ENCODE measurements around the gene ILRUN. TPM values are rescaled to one million over a fixed set of nuclear protein-coding genes. Genes with fewer than 3 reads are reported as not detected.

Gene ILRUN
- total and polyA plus RNA-seq, 9 of the 15 experiments (the other 6 are each of a cell fraction or from before 2014, with no cell fraction given) = 24.9 to 78.9 (median 53.4) TPM

GRCh38 chr6:34697904-34698559 is 1.5 kb upstream of the ILRUN start (continued):
- no peak for TF ChIP-seq ZBTB12 (CRISPR knock-in tag; IDR thresholded peaks at IDR 0.05)
- TF ChIP-seq DPF2 (IDR thresholded peaks at IDR 0.05) = peak; percentile 65
- TF ChIP-seq FOXK2 (conservative IDR thresholded peaks at IDR 0.05 in 1 of 2, IDR thresholded peaks at IDR 0.05 in 1 of 2; ENCODE audit: low read depth in 2 of 2) = no peak
- TF ChIP-seq RCOR1 (IDR thresholded peaks at IDR 0.05; ENCODE audit: borderline replicate concordance in 1 of 2, low read depth in 2 of 2, low read length in 2 of 2) = peak in 1 of 2 experiments; percentile 59; a peak in 1 of 4 replicates
- no peak for TF ChIP-seq POLR2A (conservative IDR thresholded peaks at IDR 0.05)
- TF ChIP-seq BMI1 (IDR thresholded peaks at IDR 0.05; ENCODE audit: low read length) = no peak
- TF ChIP-seq HDAC1 (IDR thresholded peaks at IDR 0.05) = no peak
- no peak for TF ChIP-seq RBM34 (IDR thresholded peaks at IDR 0.05; ENCODE audit: borderline replicate concordance, insufficient read depth, low read length)
- TF ChIP-seq GABPB1 (CRISPR knock-in tag; IDR thresholded peaks at IDR 0.05) = 0 out of 2 replicates have a peak, but pooled peaks have one; percentile 32
- no peak for TF ChIP-seq RFX7 (CRISPR knock-in tag; IDR thresholded peaks at IDR 0.05)
- no peak for TF ChIP-seq ZNF143 (CRISPR knock-in tag; IDR thresholded peaks at IDR 0.05)
- TF ChIP-seq MECOM (CRISPR knock-in tag; IDR thresholded peaks at IDR 0.05) = no peak
- no peak for TF ChIP-seq MTA2 (IDR thresholded peaks at IDR 0.05; ENCODE audit: low read depth)
- no peak for TF ChIP-seq ZNF561 (CRISPR knock-in tag; conservative IDR thresholded peaks at IDR 0.05)
- TF ChIP-seq CBFB (CRISPR knock-in tag; IDR thresholded peaks at IDR 0.05) = no peak
- 0 out of 2 replicates have a peak, but pooled peaks have one; percentile 37 for TF ChIP-seq ZKSCAN8 (CRISPR knock-in tag; IDR thresholded peaks at IDR 0.05)
- no peak for TF ChIP-seq ZNF239 (CRISPR knock-in tag; IDR thresholded peaks at IDR 0.05)
- no peak for TF ChIP-seq PHTF2 (CRISPR knock-in tag; IDR thresholded peaks at IDR 0.05)
- TF ChIP-seq ZNF436 (CRISPR knock-in tag; IDR thresholded peaks at IDR 0.05) = no peak
- TF ChIP-seq EP300 (IDR thresholded peaks at IDR 0.05; ENCODE audit: low read length) = peak; percentile 43; the same call in 1 of the 2 replicates
- TF ChIP-seq IRF1 (CRISPR knock-in tag; IDR thresholded peaks at IDR 0.05; ENCODE audit: borderline replicate concordance) = no peak
- no peak for TF ChIP-seq SIN3B (IDR thresholded peaks at IDR 0.05; ENCODE audit: low read depth)
- TF ChIP-seq FOSL1 (tag; conservative IDR thresholded peaks at IDR 0.05) = peak; percentile 98
- 0 out of 2 replicates have a peak, but pooled peaks have one; percentile 47 for TF ChIP-seq CHAMP1 (IDR thresholded peaks at IDR 0.05)
- TF ChIP-seq SFPQ (IDR thresholded peaks at IDR 0.05; ENCODE audit: low read depth, low read length) = no peak

Data from K562 (cell line).